GM23338 (cell line): ENCODE data around the gene PLEKHJ1.

Experiments used
- EZH2 ChIP-seq: fragments of 200-600 bp; sonication (generic); IDR thresholded peaks from one replicate; pipeline ENCODE4 v1.8.0; 2017; ENCODE audit warnings: antibody characterized with exemption, mild to moderate bottlenecking, low read depth; ENCODE audit not compliant: unreplicated experiment
- EZH2phosphoT487 ChIP-seq: fragments of 200-600 bp; sonication (generic); IDR thresholded peaks from one replicate; pipeline ENCODE4 v1.8.1; 2018; ENCODE audit warnings: antibody characterized with exemption; ENCODE audit not compliant: unreplicated experiment
- TF ChIP-seq, protein P1 (sequence below), 2 experiments: fragments of 200-600 bp in 1 of 2; sonication (generic) in 1 of 2; conservative IDR thresholded peaks; 2 replicates each; pipeline versions ENCODE4 v1.5.1 to v1.6.1; 2016 to 2017; ENCODE audit warnings: antibody characterized with exemption in 2 of 2, low read depth in 2 of 2, mild to moderate bottlenecking in 2 of 2, moderate library complexity in 1 of 2

DNA sequence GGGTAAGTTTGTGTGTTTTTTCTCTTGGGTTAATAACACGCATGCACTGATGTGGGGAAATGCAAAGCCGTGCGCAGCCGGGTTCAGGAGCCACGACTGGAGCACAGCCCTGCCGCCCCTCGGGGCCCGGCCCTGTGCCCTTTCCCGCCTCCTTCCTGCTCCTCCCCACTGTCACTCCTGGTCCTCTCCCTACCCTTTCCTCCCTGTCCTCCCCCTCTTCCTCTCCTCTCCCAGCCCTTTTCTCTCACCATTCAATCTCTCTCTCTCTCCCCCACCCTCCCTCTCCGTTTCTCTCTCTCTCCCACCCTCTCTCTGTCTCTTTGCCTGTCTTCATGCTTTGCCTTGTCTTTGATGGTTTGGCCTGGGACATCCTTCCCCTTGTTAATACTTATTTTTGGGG is 27.2 kb downstream of the PLEKHJ1 start:
- no peak for TF ChIP-seq EZH2phosphoT487
- TF ChIP-seq EZH2: no peak
- TF ChIP-seq, protein P1, sequence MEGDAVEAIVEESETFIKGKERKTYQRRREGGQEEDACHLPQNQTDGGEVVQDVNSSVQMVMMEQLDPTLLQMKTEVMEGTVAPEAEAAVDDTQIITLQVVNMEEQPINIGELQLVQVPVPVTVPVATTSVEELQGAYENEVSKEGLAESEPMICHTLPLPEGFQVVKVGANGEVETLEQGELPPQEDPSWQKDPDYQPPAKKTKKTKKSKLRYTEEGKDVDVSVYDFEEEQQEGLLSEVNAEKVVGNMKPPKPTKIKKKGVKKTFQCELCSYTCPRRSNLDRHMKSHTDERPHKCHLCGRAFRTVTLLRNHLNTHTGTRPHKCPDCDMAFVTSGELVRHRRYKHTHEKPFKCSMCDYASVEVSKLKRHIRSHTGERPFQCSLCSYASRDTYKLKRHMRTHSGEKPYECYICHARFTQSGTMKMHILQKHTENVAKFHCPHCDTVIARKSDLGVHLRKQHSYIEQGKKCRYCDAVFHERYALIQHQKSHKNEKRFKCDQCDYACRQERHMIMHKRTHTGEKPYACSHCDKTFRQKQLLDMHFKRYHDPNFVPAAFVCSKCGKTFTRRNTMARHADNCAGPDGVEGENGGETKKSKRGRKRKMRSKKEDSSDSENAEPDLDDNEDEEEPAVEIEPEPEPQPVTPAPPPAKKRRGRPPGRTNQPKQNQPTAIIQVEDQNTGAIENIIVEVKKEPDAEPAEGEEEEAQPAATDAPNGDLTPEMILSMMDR (conservative IDR thresholded peaks at IDR 0.05; ENCODE audit: low read depth in 2 of 2): no peak
